Ishikawa (cell line): ENCODE measurements around the gene CEP43.

Experiments
- CEBPB ChIP-seq: IDR thresholded peaks from 2 replicates; pipeline ENCODE4 v1.6.1; 2012
- FOXM1 ChIP-seq: IDR thresholded peaks from 2 replicates; pipeline ENCODE4 v1.6.1; 2012; ENCODE audit warnings: low read depth, borderline replicate concordance
- TAF1 ChIP-seq: IDR thresholded peaks from 2 replicates; pipeline ENCODE4 v1.6.1; 2012; ENCODE audit warnings: low read depth, mild to moderate bottlenecking
- YY1 ChIP-seq: IDR thresholded peaks from 2 replicates; pipeline ENCODE4 v1.6.1; 2012; ENCODE audit warnings: low read depth

- TF ChIP-seq FOXM1: no peak
- no peak; the same call in none of the 2 replicates for TF ChIP-seq TAF1
- TF ChIP-seq CEBPB: no peak
- no peak for TF ChIP-seq YY1
Observed at GRCh38 chr6:166997768-166998255, 1.4 kb upstream of the CEP43 start.
